Mesenchymal stem cell (in vitro differentiated cells and primary cell): ENCODE data around the gene KRTAP5-8.
"Not testable (repeated sequence)": the region's sequence is repeated elsewhere in the genome, so short reads cannot be mapped to it uniquely, and the experiment has no call there.

ENCODE experiments used
- DNase-seq: peaks from one replicate; pipeline ENCODE4 v3.0.0-alpha.2; 2013
- H2AFZ ChIP-seq: one replicate; pipeline ENCODE4 v1.6.1; 2013; ENCODE audit warnings: low read depth, mild to moderate bottlenecking, control low read depth, inconsistent platforms, low read length, moderate library complexity
- H2AK5ac ChIP-seq: 2 replicates; pipeline ENCODE4 v1.6.1; 2013; ENCODE audit warnings: low read length, moderate library complexity, mild to moderate bottlenecking, inconsistent platforms; ENCODE audit not compliant: severe bottlenecking
- H2BK120ac ChIP-seq: one replicate; pipeline ENCODE4 v1.6.1; 2013; ENCODE audit warnings: low read depth, mild to moderate bottlenecking, inconsistent platforms, low read length, moderate library complexity
- H2BK12ac ChIP-seq, 2 experiments: one replicate each; pipeline ENCODE4 v1.6.1; 2013; ENCODE audit warnings: inconsistent platforms in 2 of 2, low read length in 2 of 2, mild to moderate bottlenecking in 2 of 2, moderate library complexity in 2 of 2, control low read depth in 1 of 2
- H2BK15ac ChIP-seq: one replicate; pipeline ENCODE4 v1.6.1; 2013; ENCODE audit warnings: mild to moderate bottlenecking, low read depth, inconsistent platforms; ENCODE audit not compliant: poor library complexity, severe bottlenecking
- H2BK5ac ChIP-seq: 2 replicates; pipeline ENCODE4 v1.6.1; 2013; ENCODE audit warnings: low read depth, mild to moderate bottlenecking, low read length, control low read depth, inconsistent platforms; ENCODE audit not compliant: poor library complexity, severe bottlenecking
- H3K14ac ChIP-seq, 2 experiments: one replicate each; pipeline ENCODE4 v1.6.1; 2013; ENCODE audit warnings: inconsistent platforms in 2 of 2, low read length in 2 of 2, control low read depth in 1 of 2, mild to moderate bottlenecking in 1 of 2, moderate library complexity in 1 of 2
- H3K18ac ChIP-seq, 2 experiments: one replicate each; pipeline ENCODE4 v1.6.1; 2013; ENCODE audit warnings: inconsistent platforms in 2 of 2, low read length in 2 of 2, control low read depth in 1 of 2, low read depth in 1 of 2, mild to moderate bottlenecking in 1 of 2
- H3K23ac ChIP-seq, 2 experiments: one replicate each; pipeline ENCODE4 v1.6.1; 2013; ENCODE audit warnings: inconsistent platforms in 2 of 2, low read length in 2 of 2, mild to moderate bottlenecking in 2 of 2, moderate library complexity in 2 of 2, control low read depth in 1 of 2
- H3K27ac ChIP-seq: 2 replicates; pipeline ENCODE4 v1.5.1; 2013; ENCODE audit warnings: mild to moderate bottlenecking, moderate library complexity, low read length, control low read depth, inconsistent platforms; ENCODE audit not compliant: poor library complexity, severe bottlenecking
- H3K27me3 ChIP-seq, 2 experiments: 2 replicates each; pipeline versions ENCODE4 v1.6.1 to v1.7.0; 2013; ENCODE audit warnings: low read length in 2 of 2, mild to moderate bottlenecking in 2 of 2, moderate library complexity in 2 of 2, control low read depth in 1 of 2, inconsistent platforms in 1 of 2; ENCODE audit not compliant: control insufficient read depth in 1 of 2, insufficient read depth in 1 of 2
- H3K36me3 ChIP-seq, 2 experiments: 2 replicates each; pipeline versions ENCODE4 v1.6.1 to v1.7.0; 2013; ENCODE audit warnings: low read length in 2 of 2, control low read depth in 1 of 2, inconsistent platforms in 1 of 2, low read depth in 1 of 2, mild to moderate bottlenecking in 1 of 2; ENCODE audit not compliant: insufficient read depth in 2 of 2, control insufficient read depth in 1 of 2
- H3K4ac ChIP-seq, 2 experiments: one replicate each; pipeline ENCODE4 v1.6.1; 2013; ENCODE audit warnings: inconsistent platforms in 2 of 2, low read length in 2 of 2, mild to moderate bottlenecking in 2 of 2, moderate library complexity in 2 of 2, control low read depth in 1 of 2, low read depth in 1 of 2
- H3K4me1 ChIP-seq: 2 replicates; pipeline ENCODE4 v1.6.1; 2013; ENCODE audit warnings: low read depth, low read length, control low read depth; ENCODE audit not compliant: control insufficient read depth, insufficient read depth
- H3K4me2 ChIP-seq: 2 replicates; pipeline ENCODE4 v1.6.1; 2013; ENCODE audit warnings: low read length, mild to moderate bottlenecking, inconsistent platforms; ENCODE audit not compliant: poor library complexity, severe bottlenecking
- H3K4me3 ChIP-seq, 2 experiments: 2 replicates each; pipeline versions ENCODE4 v1.5.1 to v1.7.0; 2013; ENCODE audit warnings: low read length in 2 of 2, mild to moderate bottlenecking in 2 of 2, control low read depth in 1 of 2, low read depth in 1 of 2; ENCODE audit not compliant: insufficient read depth in 1 of 2
- H3K79me1 ChIP-seq: replicated peaks from 2 replicates; pipeline ENCODE4 v1.6.1; 2013; ENCODE audit warnings: mild to moderate bottlenecking, control low read depth, low read length, inconsistent platforms; ENCODE audit not compliant: poor library complexity, severe bottlenecking
- H3K9ac ChIP-seq: 2 replicates; pipeline ENCODE4 v1.7.0; 2013; ENCODE audit warnings: mild to moderate bottlenecking, low read length, moderate library complexity
- H3K9me3 ChIP-seq: 2 replicates; pipeline ENCODE4 v1.7.0; 2013; ENCODE audit warnings: mild to moderate bottlenecking, low read length; ENCODE audit not compliant: control insufficient read depth
- H4K8ac ChIP-seq: one replicate; pipeline ENCODE4 v1.6.1; 2013; ENCODE audit warnings: inconsistent platforms, mild to moderate bottlenecking, low read length, moderate library complexity
- H4K91ac ChIP-seq: one replicate; pipeline ENCODE4 v1.6.1; 2013; ENCODE audit warnings: mild to moderate bottlenecking, low read length, inconsistent platforms
- WGBS: methylation state at CpG from one replicate; pipeline ENCODE4 v1.1.7; 2013; ENCODE audit warnings: mixed read lengths; 5-methylcytosine and 5-hydroxymethylcytosine counted together

KRTAP5-8 gene

DNA sequence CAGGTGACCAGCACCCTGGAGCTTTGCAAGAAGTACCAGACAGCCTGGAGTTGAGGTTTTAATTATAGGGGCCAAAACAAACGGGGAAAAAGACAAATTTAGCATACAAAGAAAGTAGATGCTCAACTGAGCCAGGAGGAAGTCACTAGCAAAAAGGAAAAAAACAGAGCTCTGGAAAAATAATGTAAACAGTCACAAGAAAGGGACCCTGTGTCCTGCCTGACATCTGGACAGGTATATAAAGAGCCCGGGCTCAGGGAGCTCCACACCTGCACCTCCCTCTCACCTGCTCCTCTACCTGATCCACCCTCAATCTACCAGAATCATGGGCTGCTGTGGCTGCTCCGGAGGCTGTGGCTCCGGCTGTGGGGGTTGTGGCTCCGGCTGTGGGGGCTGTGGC is 27.4 kb downstream of the KRTAP5-8 start, which contains the start of gene KRTAP5-10:
TSS of gene KRTAP5-10 (plus strand) at position 301 of the 400 bp plus-strand sequence. CDS start at position 326, 25 bp downstream.
- H3K4ac ChIP-seq: no peak within 1 kb of the TSS
- no peak within 1 kb of the TSS for H3K4me2 ChIP-seq
- no peak within 1 kb of the TSS for H2BK15ac ChIP-seq
- H3K27me3 ChIP-seq: peaks cover 35 to 38% of the 10 kb centered on the region in 2 experiments
- 55% methylated on average over 2 of the region's 5 CpGs for WGBS
- no peaks in the 10 kb centered on the region for H3K79me1 ChIP-seq
- no peaks in the 10 kb centered on the region for H3K4me1 ChIP-seq
- no peak within 1 kb of the TSS for H3K4me3 ChIP-seq
- peak within 1 kb of the TSS in 1 of 2 experiments; percentile 11 for H3K14ac ChIP-seq
- no peaks in the 10 kb centered on the region for H3K36me3 ChIP-seq
- H3K9ac ChIP-seq: no peak within 1 kb of the TSS
- H3K27ac ChIP-seq: no peak within 1 kb of the TSS
- no peak within 1 kb of the TSS for H4K91ac ChIP-seq
- DNase-seq: no peak
- H4K8ac ChIP-seq: no peak within 1 kb of the TSS
- peaks cover 6% of the 10 kb centered on the region for H3K9me3 ChIP-seq
- no peak within 1 kb of the TSS for H3K18ac ChIP-seq
- H2BK12ac ChIP-seq: no peak within 1 kb of the TSS
- no peak within 1 kb of the TSS for H2BK5ac ChIP-seq
- H2BK120ac ChIP-seq: no peak within 1 kb of the TSS
- H2AK5ac ChIP-seq: no peak within 1 kb of the TSS
- no peak within 1 kb of the TSS for H2AFZ ChIP-seq
- no peak within 1 kb of the TSS for H3K23ac ChIP-seq

DNA sequence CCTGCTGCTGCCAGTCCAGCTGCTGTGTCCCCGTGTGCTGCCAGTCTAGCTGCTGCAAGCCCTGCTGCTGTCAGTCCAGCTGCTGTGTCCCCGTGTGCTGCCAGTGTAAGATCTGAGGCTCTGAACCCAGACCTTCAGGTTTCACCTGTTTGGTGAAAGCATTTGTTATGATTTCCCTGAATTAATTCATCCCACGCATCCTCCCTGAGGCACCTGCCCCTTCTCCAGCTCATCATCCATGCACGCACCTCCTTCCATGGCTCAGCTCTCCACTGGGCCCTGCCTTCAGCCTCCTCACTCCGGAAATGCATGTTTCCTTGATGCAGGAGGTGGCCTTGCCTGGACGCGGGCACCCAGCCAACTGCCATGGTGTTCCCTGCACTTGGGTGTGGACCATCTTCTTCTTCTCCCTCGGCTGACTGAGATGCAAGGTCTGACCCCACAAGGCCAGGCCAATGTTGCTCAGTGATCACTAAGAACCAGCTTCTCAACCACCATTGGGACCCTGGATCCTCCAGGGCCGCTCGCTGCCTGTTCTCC is 28.3 kb downstream of the KRTAP5-8 start:
- no peak overlapping the region for H3K4me2 ChIP-seq
- H3K9ac ChIP-seq: no peak overlapping the region
- H3K23ac ChIP-seq: no peak overlapping the region
- H3K9me3 ChIP-seq: peaks cover 6% of the 10 kb centered on the region
- H2BK12ac ChIP-seq: no peak overlapping the region
- no peak overlapping the region for H2BK120ac ChIP-seq
- H3K36me3 ChIP-seq: no peaks in the 10 kb centered on the region
- H2BK5ac ChIP-seq: no peak overlapping the region
- H4K8ac ChIP-seq: no peak overlapping the region
- H3K18ac ChIP-seq: no peak overlapping the region
- H3K27ac ChIP-seq: no peak overlapping the region
- no peak overlapping the region for H3K4ac ChIP-seq
- no peak for DNase-seq
- H3K79me1 ChIP-seq: no peaks in the 10 kb centered on the region
- H3K4me1 ChIP-seq: no peaks in the 10 kb centered on the region
- WGBS: 81% methylated on average over 10 of the region's 10 CpGs
- no peak overlapping the region for H2AFZ ChIP-seq
- H2AK5ac ChIP-seq: no peak overlapping the region
- H3K4me3 ChIP-seq: no peak overlapping the region
- peaks cover 35 to 44% of the 10 kb centered on the region in 2 experiments for H3K27me3 ChIP-seq
- no peak overlapping the region for H2BK15ac ChIP-seq
- peak overlapping the region in 1 of 2 experiments; percentile 11 for H3K14ac ChIP-seq
- no peak overlapping the region for H4K91ac ChIP-seq

- H2BK12ac ChIP-seq, H3K18ac ChIP-seq, H2AK5ac ChIP-seq, H3K9me3 ChIP-seq, H4K8ac ChIP-seq, DNase-seq, H3K14ac ChIP-seq, H3K4me3 ChIP-seq, H2BK5ac ChIP-seq, H3K79me1 ChIP-seq, H3K9ac ChIP-seq, H3K27ac ChIP-seq, H2BK15ac ChIP-seq, H3K23ac ChIP-seq, H4K91ac ChIP-seq, H2AFZ ChIP-seq, H3K4me1 ChIP-seq, H3K4ac ChIP-seq, H2BK120ac ChIP-seq, H3K36me3 ChIP-seq, H3K4me2 ChIP-seq: not testable (repeated sequence)
- 48% methylated on average over 12 of the region's 21 CpGs for WGBS
- peaks cover 35 to 49% of the 10 kb centered on the region in 2 experiments for H3K27me3 ChIP-seq
Measured at GRCh38 chr11:71566626-71567599, 29.1 kb downstream of the KRTAP5-8 start.

DNA sequence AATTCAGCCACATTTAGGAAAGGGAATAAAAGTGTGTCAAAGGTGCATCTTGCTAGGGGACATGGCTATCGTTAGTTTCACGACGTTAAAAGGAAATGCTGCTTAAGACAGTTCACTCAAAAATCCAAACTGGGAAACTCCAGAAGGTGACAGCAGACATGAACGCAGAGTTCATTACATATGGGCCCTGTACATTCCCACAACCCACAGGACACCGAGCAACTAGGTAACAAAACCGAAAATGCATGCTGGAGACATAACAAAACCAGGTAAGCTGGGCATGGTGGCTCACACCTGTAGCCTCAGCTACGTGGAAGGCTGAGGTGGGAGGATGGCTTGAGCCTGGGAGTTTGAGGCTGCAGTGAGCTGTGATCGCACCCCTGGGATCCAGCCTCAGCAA is 29.8 kb downstream of the KRTAP5-8 start:
- H2AK5ac ChIP-seq, H3K9me3 ChIP-seq, H2BK15ac ChIP-seq, H3K4me2 ChIP-seq, H3K4ac ChIP-seq, H2BK5ac ChIP-seq, H3K23ac ChIP-seq, H3K4me1 ChIP-seq, DNase-seq, H2AFZ ChIP-seq, H3K9ac ChIP-seq, H3K14ac ChIP-seq, H3K18ac ChIP-seq, H3K36me3 ChIP-seq, H3K4me3 ChIP-seq, H2BK120ac ChIP-seq, H3K27ac ChIP-seq, H4K91ac ChIP-seq, H2BK12ac ChIP-seq, H3K79me1 ChIP-seq, H4K8ac ChIP-seq: not testable (repeated sequence)
- 68% methylated on average over 8 of the region's 8 CpGs for WGBS
- peaks cover 35 to 55% of the 10 kb centered on the region in 2 experiments for H3K27me3 ChIP-seq
